HCEC 1CT (cell line): Measurements from ENCODE around the gene IMPACT.

Source experiments
- DNase-seq: peaks from one replicate; pipeline ENCODE4 v3.0.0-alpha.2; 2017

Gene IMPACT

DNA sequence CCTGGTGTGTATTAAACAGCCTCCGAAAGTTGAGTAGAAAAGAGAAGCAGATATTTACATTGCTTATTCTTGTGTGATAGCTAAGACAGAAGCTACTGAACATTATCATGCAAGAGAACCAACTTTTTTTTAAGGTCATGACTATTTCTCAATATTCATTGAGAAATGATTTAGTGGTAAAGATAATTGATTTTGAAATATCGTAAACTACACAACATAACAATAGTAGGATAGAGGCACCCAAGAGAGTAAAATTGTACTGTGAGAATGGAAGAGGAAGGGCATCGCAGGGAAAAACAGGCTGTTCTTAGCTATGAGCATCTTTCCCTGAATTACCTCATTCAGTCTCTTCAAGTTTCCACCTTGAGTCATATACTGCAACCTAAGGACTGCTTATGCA lies 59.2 kb downstream of the IMPACT start:
- DNase-seq, result no peak

- DNase-seq, result no peak
Measured at GRCh38 chr18:24486684-24487083, 60.2 kb downstream of the IMPACT start.

- DNase-seq, result peak; percentile 17
Measured at GRCh38 chr18:24488824-24489493, 62.5 kb downstream of the IMPACT start.

DNA sequence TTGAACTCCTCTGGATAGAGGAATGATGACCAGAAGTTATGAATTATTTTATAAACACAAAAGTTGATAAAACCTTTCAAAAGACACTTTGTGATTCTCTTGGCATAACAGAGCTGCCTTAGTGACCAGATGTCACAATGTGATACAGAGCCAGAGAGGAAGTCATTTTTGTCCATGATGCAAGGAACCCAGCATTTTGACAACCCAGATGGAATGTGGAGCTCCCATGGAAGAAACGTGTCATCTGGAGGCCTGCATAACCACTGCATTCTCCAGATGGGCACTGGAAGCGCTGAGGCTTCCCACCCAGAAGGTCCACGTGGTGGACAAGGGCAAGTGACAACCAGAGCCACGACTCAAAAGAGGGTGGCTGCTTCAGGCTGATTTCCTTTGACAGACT lies 64.1 kb downstream of the IMPACT start:
- DNase-seq, result no peak

DNA sequence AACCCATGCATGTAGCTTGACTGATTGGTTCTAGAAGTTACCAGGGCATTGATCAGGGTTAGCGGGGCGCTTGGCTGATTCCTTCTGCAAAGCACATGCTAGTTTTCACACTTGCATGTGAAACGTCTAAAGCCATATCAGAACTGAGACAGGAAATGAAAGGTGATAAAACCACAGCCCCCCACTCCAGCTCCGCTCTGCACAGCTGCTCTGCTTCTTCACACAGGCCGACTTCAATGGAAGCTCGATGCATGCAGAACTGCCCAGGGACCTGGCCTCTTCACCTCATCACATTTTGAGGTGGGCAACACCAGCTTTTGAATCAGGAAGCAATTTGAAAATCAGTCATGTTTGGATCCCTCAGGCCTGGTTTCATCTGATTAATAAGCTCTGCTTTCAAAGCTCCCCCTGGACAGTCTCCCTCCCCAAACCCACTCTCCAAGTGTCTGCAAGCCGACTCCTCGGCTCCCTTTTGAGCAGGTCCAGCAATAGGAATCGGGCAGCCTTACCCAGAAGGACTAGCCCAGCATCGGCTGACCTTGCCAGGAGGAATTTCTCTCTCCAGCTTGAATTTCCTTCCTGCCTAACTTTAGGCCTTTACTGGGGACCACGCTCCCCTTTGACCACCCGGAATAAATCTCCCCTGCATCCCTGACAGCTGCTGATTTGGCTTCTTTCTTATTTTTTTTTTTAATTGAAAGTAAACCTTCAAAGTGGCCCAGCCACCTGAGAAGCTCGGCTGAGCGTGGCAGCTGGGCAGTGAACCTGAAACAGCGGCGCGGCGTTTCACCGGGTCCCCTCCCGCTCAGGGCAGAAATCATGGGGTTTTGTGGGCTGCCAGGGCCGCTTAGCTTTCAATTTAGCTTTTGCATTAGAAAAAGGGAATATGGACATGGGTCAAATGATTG lies 65.7 kb downstream of the IMPACT start:
- no peak for DNase-seq

DNA sequence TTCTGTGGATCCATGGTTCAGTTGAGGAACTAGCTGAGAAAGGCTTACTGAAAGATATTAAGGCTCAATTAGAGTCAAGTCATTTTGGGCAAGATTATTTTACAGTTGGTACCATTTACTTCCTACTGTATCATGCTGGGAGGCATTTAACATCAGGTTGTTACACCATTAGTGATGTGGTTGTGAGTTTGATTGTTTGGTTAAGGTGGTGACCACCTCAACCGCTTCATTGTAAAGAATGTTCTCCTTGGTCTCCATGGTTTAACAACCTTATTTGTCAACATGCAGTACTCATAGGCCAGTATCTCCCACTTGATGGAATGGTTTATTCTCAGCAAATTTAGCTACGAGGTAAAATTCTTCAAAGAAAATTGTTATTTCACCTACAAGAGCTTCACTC lies 68.1 kb downstream of the IMPACT start:
- no peak for DNase-seq

- DNase-seq, result peak; percentile 51
Measured at GRCh38 chr18:24497031-24497754, 70.7 kb downstream of the IMPACT start.

DNA sequence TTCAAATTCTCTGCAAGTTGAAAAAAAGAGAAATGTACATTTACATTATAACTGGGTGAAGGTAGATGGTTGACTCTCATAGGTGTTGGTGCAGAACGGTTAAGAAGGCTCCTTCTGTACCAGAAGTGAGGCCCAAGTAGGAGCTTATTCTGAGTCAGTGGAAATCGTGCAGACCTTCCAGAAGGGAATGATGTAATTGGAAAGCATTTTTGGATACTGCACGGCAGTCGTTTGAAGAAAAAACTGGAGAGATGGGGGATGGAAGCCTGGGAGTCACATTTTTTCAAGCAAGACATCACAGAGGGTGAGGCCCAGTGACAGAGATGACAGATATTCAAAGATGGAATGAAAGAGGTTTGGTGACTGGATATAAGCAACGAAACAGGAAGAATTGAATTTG lies 73.3 kb downstream of the IMPACT start:
- no peak for DNase-seq

- no peak for DNase-seq
Measured at GRCh38 chr18:24500217-24500616, 73.7 kb downstream of the IMPACT start.

GRCh38 chr18:24500766-24501165 lies 74.3 kb downstream of the IMPACT start:
- DNase-seq, result no peak

DNA sequence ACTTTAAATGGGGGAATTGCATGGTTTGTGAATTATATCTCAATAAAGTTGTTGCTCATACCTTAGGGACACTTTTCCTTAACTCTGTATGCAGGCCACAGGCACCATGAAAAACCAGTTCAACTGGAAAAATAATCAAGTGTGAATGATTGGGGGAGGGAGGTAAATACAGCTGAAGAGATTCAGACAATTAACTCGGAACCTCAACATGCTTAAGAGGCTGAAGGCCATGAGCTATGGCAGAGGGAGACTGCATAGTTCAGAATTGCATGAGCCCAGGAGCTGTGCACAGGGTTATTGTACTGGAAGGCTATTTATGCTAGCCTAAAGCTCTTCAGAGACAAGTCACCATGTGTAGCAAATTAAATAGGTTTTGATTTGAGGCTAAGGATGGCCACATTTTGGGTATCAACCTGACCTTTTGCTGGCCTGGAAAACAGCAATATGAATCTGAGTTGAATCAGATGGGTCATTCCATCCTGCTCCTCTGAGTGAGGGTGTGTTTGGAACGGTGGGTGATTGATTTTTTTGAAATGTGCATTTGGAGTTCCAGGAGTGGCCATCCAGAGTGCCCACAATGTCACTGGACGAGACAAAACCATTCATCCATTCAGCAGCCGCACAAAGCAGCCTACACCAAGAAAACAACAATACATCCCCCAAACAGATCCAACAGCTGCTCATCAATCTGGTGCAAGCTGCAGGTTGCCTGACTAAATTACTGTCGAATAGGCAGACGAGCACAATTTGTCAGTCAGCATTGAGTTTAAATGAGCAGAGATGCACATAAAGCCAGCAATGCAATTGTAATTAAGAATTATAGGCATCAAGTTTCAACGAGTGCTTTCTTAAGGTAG lies 76.4 kb downstream of the IMPACT start:
- no peak for DNase-seq
